Activated CD8-positive, alpha-beta memory T cell treated with anti-CD3 and anti-CD28 coated beads for 1 hour (primary cell): ENCODE measurements around the gene CD79A.

Experiments used
- DNase-seq, 2 donors: peaks; one replicate each; pipeline ENCODE4 v3.0.0-alpha.2; 2020; ENCODE audit warnings: low read depth in 1 of 2; ENCODE audit errors: extremely low read depth in 1 of 2

CD79A gene

DNA sequence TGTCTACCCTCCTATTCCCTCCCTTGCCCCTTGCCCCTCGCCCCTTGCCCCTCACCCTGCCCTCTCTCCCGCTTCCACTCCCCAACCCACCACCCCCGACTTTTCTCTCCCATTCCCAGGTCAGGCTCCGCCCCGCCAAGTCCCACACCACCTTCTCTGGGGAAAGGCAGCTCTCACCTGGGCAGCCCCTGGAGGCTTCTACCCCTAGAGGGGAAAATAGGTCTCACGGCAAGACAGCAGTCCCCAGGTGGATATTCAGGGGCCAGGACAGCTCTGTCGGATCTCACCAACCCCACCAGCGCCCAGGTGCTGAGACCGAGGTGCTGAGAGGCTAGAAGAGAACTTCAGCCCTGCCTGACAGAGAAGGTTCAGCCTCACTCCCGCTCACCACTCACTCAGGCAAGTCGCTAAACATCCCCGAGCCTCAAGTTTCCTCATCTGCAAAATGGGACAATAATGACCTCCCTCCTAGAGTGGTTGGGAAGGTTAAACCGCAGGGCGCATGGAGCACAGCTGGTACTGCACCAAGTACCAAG is 52.5 kb downstream of the CD79A start:
- DNase-seq = no peak

DNA sequence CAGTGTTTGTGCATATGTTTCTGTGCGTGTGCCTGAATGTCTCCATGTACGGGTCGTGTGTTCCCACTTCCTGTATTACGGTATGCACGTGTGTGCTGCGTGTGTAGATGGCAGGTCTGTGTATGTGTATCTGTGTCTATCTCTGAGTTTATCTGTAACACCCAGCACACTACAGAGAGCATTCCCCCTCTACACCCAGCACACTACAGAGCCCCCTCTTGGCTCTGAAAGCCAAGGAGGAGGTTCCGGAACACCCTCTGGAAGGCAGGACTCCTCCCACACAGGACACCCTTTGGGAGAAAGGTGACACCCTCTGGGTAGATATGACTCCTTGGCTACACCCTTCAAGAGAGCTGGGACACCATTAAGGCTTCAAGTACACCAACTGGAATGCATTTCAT is 53.2 kb downstream of the CD79A start:
- no peak for DNase-seq
